ENCODE data around the gene GNG13.
"Not testable (repeated sequence)": the region's sequence is repeated elsewhere in the genome, so short reads cannot be mapped to it uniquely, and the experiment has no call there.

GNG13 gene

DNA sequence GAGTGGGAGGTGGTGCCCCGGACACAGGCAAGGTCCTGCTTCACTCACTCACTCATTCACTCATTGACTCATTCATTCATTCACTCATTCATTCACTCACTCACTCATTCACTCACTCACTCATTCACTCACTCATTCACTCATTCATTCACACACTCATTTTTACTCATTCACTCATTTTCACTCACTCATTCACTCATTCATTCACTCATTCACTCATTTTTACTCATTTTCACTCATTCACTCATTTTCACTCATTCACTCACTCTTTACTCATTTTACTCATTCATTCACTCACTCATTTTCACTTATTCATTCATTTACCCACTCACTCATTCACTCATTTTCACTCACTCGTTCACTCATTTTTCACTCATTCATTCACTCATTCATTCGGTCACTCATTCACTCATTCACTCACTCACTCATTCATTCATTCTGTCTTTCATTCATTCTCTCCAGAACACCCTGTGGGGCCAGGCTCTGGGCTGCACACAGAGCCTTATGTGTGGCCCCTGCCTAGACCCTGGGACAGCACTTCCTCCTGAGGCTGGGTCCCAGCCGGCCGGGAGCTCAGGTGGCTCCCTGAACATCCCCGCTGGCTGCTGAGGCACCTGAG is 21.5 kb downstream of the GNG13 start:
- no peak for DNase-seq (ENCODE audit: low spot score)
- ChIA-PET CTCF (no interaction called here), POLR2A (ENCODE audit: low non-redundant PET) (no interaction called here)
- TF ChIP-seq, protein P1, sequence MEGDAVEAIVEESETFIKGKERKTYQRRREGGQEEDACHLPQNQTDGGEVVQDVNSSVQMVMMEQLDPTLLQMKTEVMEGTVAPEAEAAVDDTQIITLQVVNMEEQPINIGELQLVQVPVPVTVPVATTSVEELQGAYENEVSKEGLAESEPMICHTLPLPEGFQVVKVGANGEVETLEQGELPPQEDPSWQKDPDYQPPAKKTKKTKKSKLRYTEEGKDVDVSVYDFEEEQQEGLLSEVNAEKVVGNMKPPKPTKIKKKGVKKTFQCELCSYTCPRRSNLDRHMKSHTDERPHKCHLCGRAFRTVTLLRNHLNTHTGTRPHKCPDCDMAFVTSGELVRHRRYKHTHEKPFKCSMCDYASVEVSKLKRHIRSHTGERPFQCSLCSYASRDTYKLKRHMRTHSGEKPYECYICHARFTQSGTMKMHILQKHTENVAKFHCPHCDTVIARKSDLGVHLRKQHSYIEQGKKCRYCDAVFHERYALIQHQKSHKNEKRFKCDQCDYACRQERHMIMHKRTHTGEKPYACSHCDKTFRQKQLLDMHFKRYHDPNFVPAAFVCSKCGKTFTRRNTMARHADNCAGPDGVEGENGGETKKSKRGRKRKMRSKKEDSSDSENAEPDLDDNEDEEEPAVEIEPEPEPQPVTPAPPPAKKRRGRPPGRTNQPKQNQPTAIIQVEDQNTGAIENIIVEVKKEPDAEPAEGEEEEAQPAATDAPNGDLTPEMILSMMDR (conservative IDR thresholded peaks at IDR 0.05; ENCODE audit: low read depth) = no peak
- H3K27ac ChIP-seq = no peak overlapping the region

DNA sequence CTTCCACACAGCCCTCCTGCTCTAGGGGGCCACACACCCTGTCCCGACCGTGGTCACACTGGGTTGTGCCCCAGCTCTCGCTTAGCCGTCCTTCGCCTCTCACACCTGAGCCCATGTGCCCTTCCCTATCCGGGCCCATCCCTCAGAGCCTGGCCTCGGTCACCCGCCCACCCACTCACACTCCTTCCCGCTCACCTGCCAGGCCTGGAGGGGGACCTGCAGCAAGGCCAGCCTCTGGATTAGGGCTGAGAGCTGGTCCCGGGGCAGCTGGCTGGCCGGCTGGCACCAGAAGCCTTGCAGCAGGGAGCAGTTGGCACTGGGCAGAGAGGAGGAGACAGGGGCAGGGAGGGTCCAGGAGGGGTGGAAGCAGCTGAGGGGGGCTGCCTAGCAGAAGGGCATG is 22.1 kb downstream of the GNG13 start:
- POLR2A ChIA-PET (ENCODE audit: low non-redundant PET) = no interaction called here
- no peak for DNase-seq (ENCODE audit: low spot score)
- CTCF ChIA-PET = no interaction called here
- TF ChIP-seq, protein P1 (conservative IDR thresholded peaks at IDR 0.05; ENCODE audit: low read depth) = no peak
- no peak overlapping the region for H3K27ac ChIP-seq

DNA sequence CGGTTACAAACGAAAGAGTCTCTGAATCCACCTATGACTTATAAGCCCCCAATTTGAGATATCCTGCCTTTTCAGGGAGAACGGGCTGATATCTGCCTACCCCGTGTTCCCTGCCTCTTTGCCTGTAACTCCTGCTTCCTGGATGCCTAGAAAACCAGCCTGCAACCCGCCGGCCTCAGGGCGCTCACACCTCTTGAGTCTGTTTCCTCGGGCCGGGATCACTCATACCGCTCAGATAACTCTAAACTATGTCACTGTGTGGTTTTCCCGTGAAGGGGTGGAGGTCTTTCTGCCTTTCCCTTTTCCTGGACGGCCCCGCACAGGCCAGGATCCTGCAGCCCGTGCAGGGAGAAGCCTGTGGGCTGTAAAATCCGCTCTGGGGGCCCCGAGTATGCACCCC is 22.7 kb downstream of the GNG13 start:
- CTCF ChIA-PET = no interaction called here
- no peak overlapping the region for H3K27ac ChIP-seq
- TF ChIP-seq, protein P1 (conservative IDR thresholded peaks at IDR 0.05; ENCODE audit: low read depth) = no peak
- POLR2A ChIA-PET (ENCODE audit: low non-redundant PET) = no interaction called here
- no peak for DNase-seq (ENCODE audit: low spot score)

DNA sequence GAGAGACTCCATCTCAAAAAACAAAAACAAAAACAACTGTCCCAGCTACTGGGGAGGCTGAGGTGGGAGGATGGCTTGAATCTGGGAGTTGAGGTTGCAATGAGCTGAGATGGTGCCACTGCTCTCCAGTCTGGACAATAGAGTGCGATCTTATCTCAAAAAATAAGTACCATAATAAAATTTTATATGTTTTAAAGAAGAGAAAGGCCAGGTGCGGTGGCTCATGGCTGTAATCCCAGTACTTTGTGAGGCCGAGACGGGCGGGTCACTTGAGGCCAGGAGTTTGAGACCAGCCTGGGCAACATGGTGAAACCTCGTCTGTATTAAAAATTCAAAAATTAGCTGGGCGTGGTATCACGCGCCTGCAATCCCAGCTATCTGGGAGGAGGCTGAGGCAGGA is 23.7 kb downstream of the GNG13 start:
- ChIA-PET CTCF (interaction anchor here (0.7 to 0.8 kb wide), 2 partner anchors 17 to 33 kb away, joined by 3 read pairs; partner anchors contain the start of gene MSLN), POLR2A (ENCODE audit: low non-redundant PET) (no interaction called here)
- TF ChIP-seq, protein P1 (conservative IDR thresholded peaks at IDR 0.05; ENCODE audit: low read depth) = no peak
- DNase-seq (ENCODE audit: low spot score) = no peak
- no peak overlapping the region for H3K27ac ChIP-seq

DNA sequence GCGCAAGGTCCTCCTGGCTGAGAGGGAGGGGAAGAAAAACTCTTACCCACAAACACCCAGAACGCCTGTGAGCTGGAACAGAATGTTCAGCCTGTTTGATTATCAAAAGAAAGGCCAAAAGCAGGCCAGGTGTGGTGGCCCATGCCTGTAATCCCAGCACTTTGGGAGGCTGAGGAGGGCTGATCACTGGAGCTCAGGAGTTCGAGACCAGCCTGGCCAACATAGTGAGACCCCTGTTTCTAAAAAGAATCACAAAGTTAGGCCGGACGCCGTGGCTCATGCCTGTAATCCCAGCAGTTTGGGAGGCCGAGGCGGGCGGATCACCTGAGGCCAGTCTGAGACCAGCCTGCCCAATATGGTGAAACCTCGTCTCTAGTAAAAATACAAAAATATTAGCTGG is 24.2 kb downstream of the GNG13 start:
- CTCF ChIA-PET = interaction anchor here (0.6 to 0.8 kb wide), 4 partner anchors 10 to 33 kb away, joined by 3 read pairs; partner anchors contain the start of gene MSLN
- H3K27ac ChIP-seq; POLR2A ChIA-PET (ENCODE audit: low non-redundant PET); DNase-seq (ENCODE audit: low spot score): not testable (repeated sequence)

DNA sequence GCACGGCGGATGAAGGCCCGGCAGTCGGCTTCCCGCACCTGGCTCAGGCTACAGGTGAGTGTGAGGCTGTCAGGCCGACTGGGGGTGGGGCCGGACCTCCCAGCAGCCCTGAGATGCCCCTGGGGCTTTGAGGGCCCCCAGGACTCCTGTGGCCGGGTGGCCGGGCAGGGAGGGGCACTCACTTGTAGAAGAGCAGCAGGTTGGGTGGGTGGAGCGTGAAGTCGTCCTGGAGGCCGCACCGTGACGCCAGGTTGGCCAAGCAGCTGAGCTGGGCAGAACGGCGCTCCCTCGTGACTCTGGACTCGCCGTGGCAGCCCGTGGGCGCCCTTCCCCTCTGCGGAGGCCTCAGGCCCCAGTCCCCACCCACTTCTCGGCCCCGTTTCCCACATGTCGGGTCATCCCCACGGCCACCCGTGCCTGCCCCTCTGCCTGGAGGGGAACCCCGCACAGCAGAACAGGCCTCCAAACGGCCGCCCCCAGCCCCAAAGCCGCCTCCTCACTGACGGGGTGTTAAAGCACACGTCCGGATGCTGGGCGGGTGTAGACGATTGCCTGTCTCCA is 25.2 kb downstream of the GNG13 start:
- no peak overlapping the region for H3K27ac ChIP-seq
- no peak for DNase-seq (ENCODE audit: low spot score)
- POLR2A ChIA-PET (ENCODE audit: low non-redundant PET) = no interaction called here
- CTCF ChIA-PET = no interaction called here
- TF ChIP-seq, protein P1 (conservative IDR thresholded peaks at IDR 0.05; ENCODE audit: low read depth) = no peak
